Stomach (tissue), 4 donors: ENCODE measurements around the gene ARL4A.

Experiments
- POLR2A ChIP-seq, 4 donors: fragments of 450-650 bp; IDR thresholded peaks; one replicate each; pipeline ENCODE4 v1.6.1; 2016; ENCODE audit warnings: antibody characterized with exemption in 4 of 4, control low read depth in 2 of 4, mild to moderate bottlenecking in 1 of 4, moderate library complexity in 1 of 4
- POLR2AphosphoS5 ChIP-seq, 3 donors: sonication (generic); formaldehyde crosslinking; IDR thresholded peaks; one replicate each; pipeline ENCODE4 v1.6.1; 2016; ENCODE audit warnings: antibody characterized with exemption in 3 of 3
- TF ChIP-seq, protein P1 (sequence below), 7 experiments: fragments of 450-650 bp in 4 of 7; fragments of 200-600 bp in 3 of 7; sonication (generic) in 3 of 7; IDR thresholded peaks; one replicate each; pipeline ENCODE4 v1.5.1; 2016 to 2019; ENCODE audit warnings: antibody characterized with exemption in 7 of 7, control low read depth in 2 of 7, mild to moderate bottlenecking in 1 of 7

GRCh38 chr7:12712236-12712635, 24.8 kb downstream of the ARL4A start:
- TF ChIP-seq, protein P1, sequence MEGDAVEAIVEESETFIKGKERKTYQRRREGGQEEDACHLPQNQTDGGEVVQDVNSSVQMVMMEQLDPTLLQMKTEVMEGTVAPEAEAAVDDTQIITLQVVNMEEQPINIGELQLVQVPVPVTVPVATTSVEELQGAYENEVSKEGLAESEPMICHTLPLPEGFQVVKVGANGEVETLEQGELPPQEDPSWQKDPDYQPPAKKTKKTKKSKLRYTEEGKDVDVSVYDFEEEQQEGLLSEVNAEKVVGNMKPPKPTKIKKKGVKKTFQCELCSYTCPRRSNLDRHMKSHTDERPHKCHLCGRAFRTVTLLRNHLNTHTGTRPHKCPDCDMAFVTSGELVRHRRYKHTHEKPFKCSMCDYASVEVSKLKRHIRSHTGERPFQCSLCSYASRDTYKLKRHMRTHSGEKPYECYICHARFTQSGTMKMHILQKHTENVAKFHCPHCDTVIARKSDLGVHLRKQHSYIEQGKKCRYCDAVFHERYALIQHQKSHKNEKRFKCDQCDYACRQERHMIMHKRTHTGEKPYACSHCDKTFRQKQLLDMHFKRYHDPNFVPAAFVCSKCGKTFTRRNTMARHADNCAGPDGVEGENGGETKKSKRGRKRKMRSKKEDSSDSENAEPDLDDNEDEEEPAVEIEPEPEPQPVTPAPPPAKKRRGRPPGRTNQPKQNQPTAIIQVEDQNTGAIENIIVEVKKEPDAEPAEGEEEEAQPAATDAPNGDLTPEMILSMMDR (IDR thresholded peaks at IDR 0.05) = no peak
- no peak for TF ChIP-seq POLR2AphosphoS5 (IDR thresholded peaks at IDR 0.05)
- no peak for TF ChIP-seq POLR2A (IDR thresholded peaks at IDR 0.05)
